Measurements from ENCODE around the gene DTX1.

GRCh38 chr12:113054948-113055486, 1.5 kb upstream of the DTX1 start:
- TF ChIP-seq CTCF (IDR thresholded peaks at IDR 0.05) (no peak), POLR2AphosphoS5 (IDR thresholded peaks at IDR 0.05) (no peak), POLR2A (IDR thresholded peaks at IDR 0.05) (no peak)

Measured in suprapubic skin (tissue), 4 donors.